Measurements from ENCODE around the gene NAA10. TPM values are rescaled to one million over a fixed set of nuclear protein-coding genes. Genes with fewer than 3 reads are reported as not detected.
A peak's percentile ranks its signal among the peaks of the same experiment; 100 is the strongest.

The NAA10 gene
- total and polyA plus RNA-seq, 11 donors: 52.5 to 221 (median 91.5) TPM

DNA sequence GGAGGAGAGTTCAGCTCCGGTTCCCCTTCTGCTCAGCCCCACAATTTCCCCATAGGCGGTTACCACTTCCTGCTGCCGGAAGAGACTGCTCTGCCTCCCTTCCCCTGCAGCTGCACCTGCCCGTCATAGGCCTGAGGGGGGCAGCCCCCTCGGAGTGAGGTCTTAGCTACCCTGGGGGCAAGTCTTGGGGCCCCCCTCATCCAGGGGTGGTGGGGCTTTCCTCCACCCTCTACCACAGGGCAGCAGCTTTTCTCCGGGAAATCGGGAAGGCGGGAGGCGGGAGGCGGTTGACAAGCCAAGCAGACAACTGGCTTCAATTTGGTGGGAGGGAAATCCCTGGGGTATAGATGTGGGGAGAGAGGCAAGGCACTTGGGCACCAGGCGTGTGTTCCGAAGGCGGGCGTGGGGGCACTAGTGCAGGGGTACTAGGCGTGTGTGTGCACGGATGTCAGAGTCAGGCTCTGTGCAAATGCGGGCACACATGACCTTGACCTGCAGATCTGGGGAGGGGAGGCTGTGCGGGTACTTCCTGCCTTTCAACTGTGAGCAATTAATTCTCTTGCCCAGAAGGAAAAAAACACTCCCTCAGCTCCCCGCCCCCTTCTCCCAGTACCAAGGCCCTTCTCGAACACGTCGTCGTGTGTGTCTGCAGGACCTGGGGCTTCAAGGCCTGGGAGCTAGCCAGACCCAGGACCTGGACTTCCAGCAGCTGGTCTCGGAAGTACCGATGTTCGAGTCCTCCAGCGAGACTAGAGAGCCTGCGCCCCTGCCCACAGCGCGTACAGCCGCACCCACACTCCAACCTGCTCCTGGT, 7.8 kb downstream of the NAA10 start:
- ATAC-seq: peak in 3 of 4 donors; percentile 0 to 28 (median 1)
- Histone ChIP-seq H3K27ac (peak overlapping the region; percentile 92 to 100 (median 96)), H3K36me3 (peaks cover 0 to 28% (median 8%) of the 10 kb centered on the region in 9 donors), H3K27me3 (peaks cover 0 to 17% (median 0%) of the 10 kb centered on the region in 9 donors), H3K4me1 (peaks cover 0 to 65% (median 25%) of the 10 kb centered on the region in 12 donors), H3K9me3 (no peaks in the 10 kb centered on the region), H3K4me3 (peak overlapping the region; percentile 22 to 82 (median 62))
- WGBS, 4 donors: 10 to 40% (median 27%) methylated on average over 26 to 31 of the region's 31 CpGs
- DNase-seq: peak; percentile 57 to 76 (median 66)
- intact Hi-C loops (cut with DNase I): loop anchor here in 4 of 10 donors (5.0 to 10.0 kb wide), 3 partner anchors 132 to 202 kb away; partner anchors contain the start of genes IDH3G (in 3 of the 4), SSR4 (in 3 of the 4), ABCD1 (in 1 of the 4) and BCAP31 (in 1 of the 4)
- TF ChIP-seq, protein P1, sequence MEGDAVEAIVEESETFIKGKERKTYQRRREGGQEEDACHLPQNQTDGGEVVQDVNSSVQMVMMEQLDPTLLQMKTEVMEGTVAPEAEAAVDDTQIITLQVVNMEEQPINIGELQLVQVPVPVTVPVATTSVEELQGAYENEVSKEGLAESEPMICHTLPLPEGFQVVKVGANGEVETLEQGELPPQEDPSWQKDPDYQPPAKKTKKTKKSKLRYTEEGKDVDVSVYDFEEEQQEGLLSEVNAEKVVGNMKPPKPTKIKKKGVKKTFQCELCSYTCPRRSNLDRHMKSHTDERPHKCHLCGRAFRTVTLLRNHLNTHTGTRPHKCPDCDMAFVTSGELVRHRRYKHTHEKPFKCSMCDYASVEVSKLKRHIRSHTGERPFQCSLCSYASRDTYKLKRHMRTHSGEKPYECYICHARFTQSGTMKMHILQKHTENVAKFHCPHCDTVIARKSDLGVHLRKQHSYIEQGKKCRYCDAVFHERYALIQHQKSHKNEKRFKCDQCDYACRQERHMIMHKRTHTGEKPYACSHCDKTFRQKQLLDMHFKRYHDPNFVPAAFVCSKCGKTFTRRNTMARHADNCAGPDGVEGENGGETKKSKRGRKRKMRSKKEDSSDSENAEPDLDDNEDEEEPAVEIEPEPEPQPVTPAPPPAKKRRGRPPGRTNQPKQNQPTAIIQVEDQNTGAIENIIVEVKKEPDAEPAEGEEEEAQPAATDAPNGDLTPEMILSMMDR (IDR thresholded peaks at IDR 0.05): no peak
- no peak for TF ChIP-seq POLR2A (IDR thresholded peaks at IDR 0.05)

DNA sequence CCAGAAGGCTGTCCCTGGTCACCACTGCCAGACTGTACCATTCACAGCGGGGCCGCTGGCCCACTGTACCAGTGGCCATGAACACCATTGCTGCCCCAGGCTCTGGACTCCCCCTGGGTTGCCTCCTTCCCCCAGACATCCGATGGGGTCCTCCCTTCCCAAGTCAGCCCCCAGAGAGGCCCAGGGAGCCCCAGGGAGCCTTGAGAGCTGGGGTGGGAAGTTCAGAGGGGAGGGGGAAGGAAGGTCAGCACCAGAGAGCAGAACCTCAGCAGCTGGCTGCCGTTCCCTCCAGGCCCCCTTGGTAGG, 8.3 kb downstream of the NAA10 start:
- no peaks in the 10 kb centered on the region for H3K9me3 ChIP-seq
- WGBS, 4 donors: 20 to 51% (median 37%) methylated on average over 1 to 4 of the region's 4 CpGs
- no peak for DNase-seq
- ATAC-seq: no peak
- peaks cover 0 to 20% (median 0%) of the 10 kb centered on the region in 9 donors for H3K27me3 ChIP-seq
- peak overlapping the region; percentile 92 to 100 (median 96) for H3K27ac ChIP-seq
- TF ChIP-seq, protein P1 (IDR thresholded peaks at IDR 0.05): no peak
- no peak for TF ChIP-seq POLR2A (IDR thresholded peaks at IDR 0.05)
- H3K4me3 ChIP-seq: peak overlapping the region in 10 of 12 donors; percentile 17 to 82 (median 51)
- H3K4me1 ChIP-seq: peaks cover 0 to 71% (median 25%) of the 10 kb centered on the region in 12 donors
- intact Hi-C loops (cut with DNase I): loop anchor here in 4 of 10 donors (5.0 to 10.0 kb wide), 3 partner anchors 132 to 202 kb away; partner anchors contain the start of genes IDH3G (in 3 of the 4), SSR4 (in 3 of the 4), ABCD1 (in 1 of the 4) and BCAP31 (in 1 of the 4)
- peaks cover 0 to 23% (median 4%) of the 10 kb centered on the region in 9 donors for H3K36me3 ChIP-seq

GRCh38 chrX:153925739-153926551, 8.9 kb downstream of the NAA10 start, which contains the start of gene ARHGAP4:
TSS of gene ARHGAP4 (minus strand) at chrX:153926264. CDS start at chrX:153926202, 62 bp downstream.
- H3K27ac ChIP-seq: peak within 1 kb of the TSS; percentile 92 to 100 (median 96)
- 12 to 48% (median 30%) methylated on average over 9 to 59 of the region's 59 CpGs for WGBS, 4 donors
- ATAC-seq: no peak
- no peak for DNase-seq
- TF ChIP-seq, protein P1 (IDR thresholded peaks at IDR 0.05): no peak
- no peak for TF ChIP-seq POLR2A (IDR thresholded peaks at IDR 0.05)
- H3K36me3 ChIP-seq: peaks cover 0 to 17% (median 0%) of the 10 kb centered on the region in 9 donors
- peaks cover 0 to 26% (median 0%) of the 10 kb centered on the region in 9 donors for H3K27me3 ChIP-seq
- intact Hi-C loops (cut with DNase I): loop anchor here in 4 of 10 donors (5.0 to 10.0 kb wide), 3 partner anchors 131 to 201 kb away; partner anchors contain the start of genes IDH3G (in 3 of the 4), SSR4 (in 3 of the 4), ABCD1 (in 1 of the 4) and BCAP31 (in 1 of the 4)
- peaks cover 0 to 76% (median 26%) of the 10 kb centered on the region in 12 donors for H3K4me1 ChIP-seq
- no peaks in the 10 kb centered on the region for H3K9me3 ChIP-seq
- H3K4me3 ChIP-seq: peak within 1 kb of the TSS in 10 of 12 donors; percentile 57 to 82 (median 64)

Measured in heart left ventricle (tissue), 16 donors.